Stimulated activated CD8-positive, alpha-beta memory T cell treated with anti-CD3 and anti-CD28 coated beads, Interleukin-15, amount 100 ng/mL, for 4 hours (primary cell): ENCODE results near the gene TNNI3K.

ENCODE experiments used
- DNase-seq, 2 donors: peaks; one replicate each; pipeline ENCODE4 v3.0.0-alpha.2; 2020; ENCODE audit warnings: low read depth in 2 of 2

TNNI3K gene

GRCh38 chr1:74502432-74502831 is 267.2 kb downstream of the TNNI3K start:
- no peak for DNase-seq

GRCh38 chr1:74502858-74503257 is 267.7 kb downstream of the TNNI3K start:
- DNase-seq: no peak

GRCh38 chr1:74504125-74504932 is 269.1 kb downstream of the TNNI3K start:
- DNase-seq: no peak

- DNase-seq: no peak
Measured at GRCh38 chr1:74504933-74505512, 269.8 kb downstream of the TNNI3K start.

GRCh38 chr1:74505928-74506710 is 270.9 kb downstream of the TNNI3K start:
- DNase-seq: no peak

GRCh38 chr1:74508449-74508848 is 273.3 kb downstream of the TNNI3K start:
- DNase-seq: no peak

- DNase-seq: no peak
Measured at GRCh38 chr1:74512170-74512915, 277.2 kb downstream of the TNNI3K start, which contains the start of gene LRRC53. Gene LRRC53 (minus strand): TSS chr1:74512611. CDS start chr1:74483349, 29,262 bp downstream.

- no peak for DNase-seq
Measured at GRCh38 chr1:74513411-74514300, 278.5 kb downstream of the TNNI3K start.

GRCh38 chr1:74517599-74518051 is 282.4 kb downstream of the TNNI3K start:
- DNase-seq: no peak

- no peak for DNase-seq
Measured at GRCh38 chr1:74522148-74522547, 287.0 kb downstream of the TNNI3K start.

- no peak for DNase-seq
Measured at GRCh38 chr1:74523873-74524480, 288.8 kb downstream of the TNNI3K start.

GRCh38 chr1:74526708-74527107 is 291.5 kb downstream of the TNNI3K start:
- no peak for DNase-seq

GRCh38 chr1:74528123-74528522 is 292.9 kb downstream of the TNNI3K start:
- no peak for DNase-seq

GRCh38 chr1:74530892-74531291 is 295.7 kb downstream of the TNNI3K start:
- DNase-seq: no peak

GRCh38 chr1:74531796-74532195 is 296.6 kb downstream of the TNNI3K start:
- DNase-seq: no peak

- no peak for DNase-seq
Measured at GRCh38 chr1:74534241-74534640, 299.1 kb downstream of the TNNI3K start.

GRCh38 chr1:74545821-74546220 is 310.6 kb downstream of the TNNI3K start:
- no peak for DNase-seq

- no peak for DNase-seq
Measured at GRCh38 chr1:74548961-74549750, 314.0 kb downstream of the TNNI3K start.

- no peak for DNase-seq
Measured at GRCh38 chr1:74549932-74550331, 314.7 kb downstream of the TNNI3K start.
